ENCODE results near the gene GHR.

Gene GHR

DNA sequence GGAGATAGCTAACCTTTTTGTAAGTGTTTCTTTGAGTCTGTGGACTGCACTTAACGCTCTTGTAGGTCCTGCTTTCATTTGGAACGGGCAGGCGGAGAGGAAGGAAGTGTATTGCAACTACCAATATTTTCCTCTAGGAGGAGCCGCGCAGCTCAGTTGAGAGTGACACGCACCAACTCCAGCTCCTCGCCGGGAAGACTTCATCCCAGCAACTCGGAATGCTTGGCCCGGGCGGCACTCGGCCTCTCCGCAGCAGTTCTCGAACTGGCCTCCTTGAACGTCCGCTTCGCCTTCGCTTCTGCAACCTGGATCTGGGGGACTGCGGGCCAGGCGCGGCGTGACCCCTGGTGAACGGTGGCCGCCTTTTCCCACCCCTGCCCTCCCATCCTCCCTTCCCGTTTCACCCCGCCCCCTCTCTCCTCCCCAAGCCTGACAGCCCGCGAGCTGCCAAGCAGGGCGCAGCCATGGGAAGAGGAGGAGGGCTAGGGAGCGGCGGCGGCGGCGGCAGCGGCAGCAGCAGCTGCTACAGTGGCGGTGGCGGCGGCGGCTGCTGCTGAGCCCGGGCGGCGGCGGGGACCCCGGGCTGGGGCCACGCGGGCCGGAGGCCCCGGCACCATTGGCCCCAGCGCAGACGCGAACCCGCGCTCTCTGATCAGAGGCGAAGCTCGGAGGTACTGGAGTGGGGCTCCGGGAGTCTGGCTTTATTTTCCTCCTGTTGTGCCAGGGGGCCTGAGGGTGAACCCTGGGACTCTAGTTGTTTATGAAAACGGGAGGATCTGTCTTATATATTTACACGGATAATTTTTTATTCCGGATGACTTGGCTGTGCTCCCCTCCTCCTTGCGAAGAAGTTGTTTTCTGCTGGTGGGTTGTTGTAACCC is at the start of gene GHR:
GHR (plus strand) TSS at position 155 of the 881 bp plus-strand sequence. CDS start 142,436 bp downstream, outside the sequence.
- peak within 1 kb of the TSS; percentile 63 to 77 for H3K27ac ChIP-seq (ENCODE audit: low read depth in 2 of 2, low read length in 2 of 2)
- peaks cover 8 to 11% of the 10 kb centered on the region in 2 donors for H3K27me3 ChIP-seq (ENCODE audit: control insufficient read depth in 2 of 2, insufficient read depth in 2 of 2, low read length in 2 of 2)
- H3K9me3 ChIP-seq (ENCODE audit: control insufficient read depth in 2 of 2, low read length in 2 of 2): no peaks in the 10 kb centered on the region
- peak within 1 kb of the TSS; percentile 73 to 76 for H3K4me3 ChIP-seq (ENCODE audit: low read length in 2 of 2)
- peaks cover 3 to 14% of the 10 kb centered on the region in 2 donors for H3K4me1 ChIP-seq (ENCODE audit: control insufficient read depth in 2 of 2, insufficient read depth in 2 of 2, low read length in 2 of 2)
- H3K36me3 ChIP-seq (ENCODE audit: control insufficient read depth in 2 of 2, insufficient read depth in 2 of 2, low read length in 2 of 2): no peaks in the 10 kb centered on the region
- peak within 1 kb of the TSS; percentile 53 to 57 for H3K9ac ChIP-seq (ENCODE audit: low read depth in 1 of 2, low read length in 2 of 2)

GRCh38 chr5:42374679-42375273 is 48.5 kb upstream of the GHR start:
- H3K4me1 ChIP-seq (ENCODE audit: control insufficient read depth in 2 of 2, insufficient read depth in 2 of 2, low read length in 2 of 2): no peaks in the 10 kb centered on the region
- H3K4me3 ChIP-seq (ENCODE audit: low read length in 2 of 2): no peak overlapping the region
- no peaks in the 10 kb centered on the region for H3K27me3 ChIP-seq (ENCODE audit: control insufficient read depth in 2 of 2, insufficient read depth in 2 of 2, low read length in 2 of 2)
- no peak overlapping the region for H3K9ac ChIP-seq (ENCODE audit: low read depth in 1 of 2, low read length in 2 of 2)
- no peak overlapping the region for H3K27ac ChIP-seq (ENCODE audit: low read depth in 2 of 2, low read length in 2 of 2)
- H3K36me3 ChIP-seq (ENCODE audit: control insufficient read depth in 2 of 2, insufficient read depth in 2 of 2, low read length in 2 of 2): no peaks in the 10 kb centered on the region
- no peaks in the 10 kb centered on the region for H3K9me3 ChIP-seq (ENCODE audit: control insufficient read depth in 2 of 2, low read length in 2 of 2)

GRCh38 chr5:42377496-42377895 is 45.7 kb upstream of the GHR start:
- Histone ChIP-seq H3K4me3 (ENCODE audit: low read length in 2 of 2) (no peak overlapping the region), H3K27ac (ENCODE audit: low read depth in 2 of 2, low read length in 2 of 2) (no peak overlapping the region), H3K9ac (ENCODE audit: low read depth in 1 of 2, low read length in 2 of 2) (no peak overlapping the region), H3K27me3 (ENCODE audit: control insufficient read depth in 2 of 2, insufficient read depth in 2 of 2, low read length in 2 of 2) (no peaks in the 10 kb centered on the region), H3K9me3 (ENCODE audit: control insufficient read depth in 2 of 2, low read length in 2 of 2) (no peaks in the 10 kb centered on the region), H3K36me3 (ENCODE audit: control insufficient read depth in 2 of 2, insufficient read depth in 2 of 2, low read length in 2 of 2) (no peaks in the 10 kb centered on the region), H3K4me1 (ENCODE audit: control insufficient read depth in 2 of 2, insufficient read depth in 2 of 2, low read length in 2 of 2) (no peaks in the 10 kb centered on the region)

DNA sequence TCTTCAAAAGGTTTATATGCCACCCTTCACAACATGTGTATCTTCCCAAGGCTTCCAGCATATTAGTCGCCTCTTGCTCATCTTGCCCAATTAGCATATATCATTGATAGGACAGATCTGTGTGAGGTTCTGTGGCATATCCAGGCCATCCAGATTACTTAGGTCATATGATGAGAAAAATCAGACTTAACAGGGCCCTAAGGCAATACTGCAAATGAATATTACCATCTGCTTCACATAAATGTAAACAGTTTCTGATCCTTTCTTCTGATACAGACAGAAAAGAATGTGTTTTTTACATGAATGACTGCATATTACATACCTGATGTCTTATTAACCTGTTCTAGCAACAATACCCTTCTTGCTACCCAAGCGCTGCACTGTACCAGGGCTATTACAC is 41.3 kb upstream of the GHR start:
- H3K27me3 ChIP-seq (ENCODE audit: control insufficient read depth in 2 of 2, insufficient read depth in 2 of 2, low read length in 2 of 2): no peaks in the 10 kb centered on the region
- no peak overlapping the region for H3K4me3 ChIP-seq (ENCODE audit: low read length in 2 of 2)
- no peak overlapping the region for H3K9ac ChIP-seq (ENCODE audit: low read depth in 1 of 2, low read length in 2 of 2)
- H3K9me3 ChIP-seq (ENCODE audit: control insufficient read depth in 2 of 2, low read length in 2 of 2): no peaks in the 10 kb centered on the region
- H3K27ac ChIP-seq (ENCODE audit: low read depth in 2 of 2, low read length in 2 of 2): no peak overlapping the region
- H3K4me1 ChIP-seq (ENCODE audit: control insufficient read depth in 2 of 2, insufficient read depth in 2 of 2, low read length in 2 of 2): no peaks in the 10 kb centered on the region
- H3K36me3 ChIP-seq (ENCODE audit: control insufficient read depth in 2 of 2, insufficient read depth in 2 of 2, low read length in 2 of 2): no peaks in the 10 kb centered on the region

DNA sequence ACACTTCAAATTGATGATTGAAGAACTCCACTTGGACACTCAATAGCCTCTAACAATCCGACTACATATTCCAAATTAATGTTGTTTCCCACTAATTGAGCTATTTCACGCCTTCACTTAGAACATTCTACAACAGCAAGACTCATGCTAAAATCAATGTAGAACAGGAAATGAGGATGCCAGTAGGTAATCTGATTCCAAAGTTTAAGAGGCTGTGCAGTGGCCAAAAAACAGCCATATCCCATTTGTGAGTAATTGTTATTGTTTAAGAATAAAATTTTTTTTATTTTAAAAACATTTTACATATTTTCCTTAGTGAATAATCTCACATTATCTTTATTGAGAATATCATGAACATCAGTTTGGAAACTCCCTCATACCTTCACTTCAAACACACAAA is 35.7 kb upstream of the GHR start:
- Histone ChIP-seq H3K9ac (ENCODE audit: low read depth in 1 of 2, low read length in 2 of 2) (no peak overlapping the region), H3K27me3 (ENCODE audit: control insufficient read depth in 2 of 2, insufficient read depth in 2 of 2, low read length in 2 of 2) (no peaks in the 10 kb centered on the region), H3K4me1 (ENCODE audit: control insufficient read depth in 2 of 2, insufficient read depth in 2 of 2, low read length in 2 of 2) (no peaks in the 10 kb centered on the region), H3K4me3 (ENCODE audit: low read length in 2 of 2) (no peak overlapping the region), H3K27ac (ENCODE audit: low read depth in 2 of 2, low read length in 2 of 2) (no peak overlapping the region), H3K9me3 (ENCODE audit: control insufficient read depth in 2 of 2, low read length in 2 of 2) (peaks cover 0 to under 1% of the 10 kb centered on the region in 2 donors), H3K36me3 (ENCODE audit: control insufficient read depth in 2 of 2, insufficient read depth in 2 of 2, low read length in 2 of 2) (no peaks in the 10 kb centered on the region)

GRCh38 chr5:42390115-42390514 is 33.1 kb upstream of the GHR start:
- H3K27me3 ChIP-seq (ENCODE audit: control insufficient read depth in 2 of 2, insufficient read depth in 2 of 2, low read length in 2 of 2): no peaks in the 10 kb centered on the region
- H3K9me3 ChIP-seq (ENCODE audit: control insufficient read depth in 2 of 2, low read length in 2 of 2): peaks cover 0 to 4% of the 10 kb centered on the region in 2 donors
- H3K27ac ChIP-seq (ENCODE audit: low read depth in 2 of 2, low read length in 2 of 2): no peak overlapping the region
- H3K4me1 ChIP-seq (ENCODE audit: control insufficient read depth in 2 of 2, insufficient read depth in 2 of 2, low read length in 2 of 2): no peaks in the 10 kb centered on the region
- H3K4me3 ChIP-seq (ENCODE audit: low read length in 2 of 2): no peak overlapping the region
- H3K9ac ChIP-seq (ENCODE audit: low read depth in 1 of 2, low read length in 2 of 2): no peak overlapping the region
- H3K36me3 ChIP-seq (ENCODE audit: control insufficient read depth in 2 of 2, insufficient read depth in 2 of 2, low read length in 2 of 2): no peaks in the 10 kb centered on the region

DNA sequence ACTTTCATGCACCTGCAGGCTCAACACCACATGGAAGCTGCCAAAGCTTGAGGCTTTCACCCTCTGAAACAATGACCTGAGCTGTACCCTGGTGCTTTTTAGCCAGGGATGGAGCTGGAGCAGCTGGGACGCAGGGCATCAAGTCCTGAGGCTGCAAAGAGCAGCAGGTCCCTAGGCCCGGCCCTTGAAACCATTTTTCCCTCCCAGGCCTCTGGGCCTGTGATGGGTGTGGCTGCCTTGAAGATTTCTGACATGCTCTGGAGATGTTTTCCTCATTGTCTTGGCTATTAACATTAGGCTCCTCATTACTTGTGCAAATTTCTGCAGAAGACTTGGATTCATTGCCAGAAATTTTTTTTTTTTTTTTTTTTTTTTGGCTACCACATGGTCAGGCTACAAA is 30.3 kb upstream of the GHR start:
- Histone ChIP-seq H3K27me3 (ENCODE audit: control insufficient read depth in 2 of 2, insufficient read depth in 2 of 2, low read length in 2 of 2) (no peaks in the 10 kb centered on the region), H3K27ac (ENCODE audit: low read depth in 2 of 2, low read length in 2 of 2) (no peak overlapping the region), H3K9me3 (ENCODE audit: control insufficient read depth in 2 of 2, low read length in 2 of 2) (peaks cover 0 to 4% of the 10 kb centered on the region in 2 donors), H3K4me3 (ENCODE audit: low read length in 2 of 2) (no peak overlapping the region), H3K9ac (ENCODE audit: low read depth in 1 of 2, low read length in 2 of 2) (no peak overlapping the region), H3K4me1 (ENCODE audit: control insufficient read depth in 2 of 2, insufficient read depth in 2 of 2, low read length in 2 of 2) (no peaks in the 10 kb centered on the region), H3K36me3 (ENCODE audit: control insufficient read depth in 2 of 2, insufficient read depth in 2 of 2, low read length in 2 of 2) (no peaks in the 10 kb centered on the region)

GRCh38 chr5:42396111-42396510 is 27.1 kb upstream of the GHR start:
- H3K36me3 ChIP-seq (ENCODE audit: control insufficient read depth in 2 of 2, insufficient read depth in 2 of 2, low read length in 2 of 2): no peaks in the 10 kb centered on the region
- no peak overlapping the region for H3K9ac ChIP-seq (ENCODE audit: low read depth in 1 of 2, low read length in 2 of 2)
- H3K9me3 ChIP-seq (ENCODE audit: control insufficient read depth in 2 of 2, low read length in 2 of 2): peaks cover 0 to 4% of the 10 kb centered on the region in 2 donors
- no peaks in the 10 kb centered on the region for H3K4me1 ChIP-seq (ENCODE audit: control insufficient read depth in 2 of 2, insufficient read depth in 2 of 2, low read length in 2 of 2)
- H3K4me3 ChIP-seq (ENCODE audit: low read length in 2 of 2): no peak overlapping the region
- no peak overlapping the region for H3K27ac ChIP-seq (ENCODE audit: low read depth in 2 of 2, low read length in 2 of 2)
- no peaks in the 10 kb centered on the region for H3K27me3 ChIP-seq (ENCODE audit: control insufficient read depth in 2 of 2, insufficient read depth in 2 of 2, low read length in 2 of 2)

DNA sequence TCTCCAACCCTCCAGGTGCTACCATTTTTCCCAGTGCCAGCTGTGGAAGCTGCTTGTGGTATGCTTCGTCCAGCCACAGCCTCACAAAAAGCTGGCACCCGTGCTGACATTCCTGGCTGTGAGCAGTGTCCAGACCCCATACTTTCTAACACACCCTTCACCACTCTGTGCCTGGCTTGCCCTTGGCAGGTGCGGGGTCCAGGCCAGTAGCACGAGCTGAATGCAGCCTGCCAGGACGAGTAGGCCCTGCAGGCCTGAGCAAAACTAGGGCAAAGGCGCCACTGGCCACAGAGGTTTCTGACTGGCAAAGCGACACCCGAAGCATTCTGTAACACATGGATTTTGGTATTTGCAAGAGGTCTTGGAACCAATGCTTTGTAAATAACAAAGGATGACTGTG is 26.0 kb upstream of the GHR start:
- no peaks in the 10 kb centered on the region for H3K4me1 ChIP-seq (ENCODE audit: control insufficient read depth in 2 of 2, insufficient read depth in 2 of 2, low read length in 2 of 2)
- no peak overlapping the region for H3K4me3 ChIP-seq (ENCODE audit: low read length in 2 of 2)
- H3K27me3 ChIP-seq (ENCODE audit: control insufficient read depth in 2 of 2, insufficient read depth in 2 of 2, low read length in 2 of 2): no peaks in the 10 kb centered on the region
- H3K9me3 ChIP-seq (ENCODE audit: control insufficient read depth in 2 of 2, low read length in 2 of 2): peaks cover 0 to 4% of the 10 kb centered on the region in 2 donors
- no peak overlapping the region for H3K27ac ChIP-seq (ENCODE audit: low read depth in 2 of 2, low read length in 2 of 2)
- H3K36me3 ChIP-seq (ENCODE audit: control insufficient read depth in 2 of 2, insufficient read depth in 2 of 2, low read length in 2 of 2): no peaks in the 10 kb centered on the region
- no peak overlapping the region for H3K9ac ChIP-seq (ENCODE audit: low read depth in 1 of 2, low read length in 2 of 2)

- Histone ChIP-seq H3K4me1 (ENCODE audit: control insufficient read depth in 2 of 2, insufficient read depth in 2 of 2, low read length in 2 of 2) (no peaks in the 10 kb centered on the region), H3K9ac (ENCODE audit: low read depth in 1 of 2, low read length in 2 of 2) (no peak overlapping the region), H3K9me3 (ENCODE audit: control insufficient read depth in 2 of 2, low read length in 2 of 2) (no peaks in the 10 kb centered on the region), H3K27ac (ENCODE audit: low read depth in 2 of 2, low read length in 2 of 2) (no peak overlapping the region), H3K36me3 (ENCODE audit: control insufficient read depth in 2 of 2, insufficient read depth in 2 of 2, low read length in 2 of 2) (no peaks in the 10 kb centered on the region), H3K4me3 (ENCODE audit: low read length in 2 of 2) (no peak overlapping the region), H3K27me3 (ENCODE audit: control insufficient read depth in 2 of 2, insufficient read depth in 2 of 2, low read length in 2 of 2) (no peaks in the 10 kb centered on the region)
These were observed 23.5 kb upstream of the GHR start for GRCh38 chr5:42399702-42400101.

Data from mucosa of rectum (tissue), 2 donors.